Mucosa of stomach (tissue), 1 donor: Measurements from ENCODE around the gene TESK2.
"Not testable (repeated sequence)": the region's sequence is repeated elsewhere in the genome, so short reads cannot be mapped to it uniquely, and the experiment has no call there.

Source experiments
- H3K27me3 ChIP-seq: one replicate; pipeline ENCODE4 v1.7.0; 2013; ENCODE audit warnings: mild to moderate bottlenecking, low read length; ENCODE audit not compliant: control insufficient read depth, insufficient read depth
- H3K36me3 ChIP-seq: one replicate; pipeline ENCODE4 v1.7.0; 2013; ENCODE audit warnings: low read length; ENCODE audit not compliant: control insufficient read depth, insufficient read depth
- H3K4me1 ChIP-seq: one replicate; pipeline ENCODE4 v1.7.0; 2013; ENCODE audit warnings: mild to moderate bottlenecking, low read length; ENCODE audit not compliant: control insufficient read depth, insufficient read depth
- H3K4me3 ChIP-seq: one replicate; pipeline ENCODE4 v1.7.0; 2013; ENCODE audit warnings: low read length
- H3K9ac ChIP-seq: one replicate; pipeline ENCODE4 v1.7.0; 2013; ENCODE audit warnings: mild to moderate bottlenecking, low read length, moderate library complexity
- H3K9me3 ChIP-seq: one replicate; pipeline ENCODE4 v1.7.0; 2013; ENCODE audit warnings: mild to moderate bottlenecking, low read length, moderate library complexity; ENCODE audit not compliant: control insufficient read depth
- donor health status: Pancreatic carcinoma.

Gene TESK2

DNA sequence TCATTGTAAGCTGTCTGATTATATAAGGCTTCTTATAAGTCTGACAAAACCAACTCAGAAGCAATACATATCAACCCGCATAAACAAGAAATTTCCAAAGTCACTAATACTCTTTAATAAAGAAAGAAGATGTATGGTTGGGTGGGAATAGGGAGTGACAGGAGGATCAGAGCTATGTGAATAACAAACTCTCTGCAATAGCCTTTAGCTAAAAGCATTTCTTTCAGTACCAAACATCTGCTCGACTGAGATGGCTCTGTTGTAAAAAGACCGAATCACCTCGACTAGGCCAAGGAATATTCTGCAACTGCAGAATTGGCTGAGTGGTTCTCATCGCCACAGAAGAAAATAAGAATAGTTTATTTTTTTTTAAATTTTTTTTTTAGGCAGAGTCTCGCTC, 111.4 kb downstream of the TESK2 start:
- no peak overlapping the region for H3K9ac ChIP-seq
- no peaks in the 10 kb centered on the region for H3K4me1 ChIP-seq
- no peaks in the 10 kb centered on the region for H3K36me3 ChIP-seq
- no peak overlapping the region for H3K4me3 ChIP-seq
- no peaks in the 10 kb centered on the region for H3K9me3 ChIP-seq
- H3K27me3 ChIP-seq: no peaks in the 10 kb centered on the region

DNA sequence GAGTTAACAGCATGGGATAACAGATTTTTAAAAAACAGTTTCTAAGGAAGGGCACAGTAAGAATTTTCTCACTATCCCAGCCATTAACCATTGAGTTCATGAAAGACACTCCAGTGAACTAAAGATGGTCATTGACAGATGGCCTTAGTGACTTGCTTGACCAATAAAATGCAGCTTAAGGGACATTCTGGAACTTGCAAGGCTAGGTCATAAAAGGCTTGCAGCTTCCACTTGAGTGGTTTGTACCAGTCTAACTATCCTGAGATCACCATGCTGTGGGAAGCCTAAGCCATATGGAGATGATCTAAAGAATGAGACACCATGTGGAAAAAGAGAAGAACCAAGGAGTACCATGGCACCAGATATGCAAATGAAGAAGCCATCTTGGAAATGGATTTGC, 112.8 kb downstream of the TESK2 start:
- Histone ChIP-seq H3K27me3 (no peaks in the 10 kb centered on the region), H3K4me1 (no peaks in the 10 kb centered on the region), H3K9ac (no peak overlapping the region), H3K36me3 (no peaks in the 10 kb centered on the region), H3K9me3 (no peaks in the 10 kb centered on the region), H3K4me3 (no peak overlapping the region)

DNA sequence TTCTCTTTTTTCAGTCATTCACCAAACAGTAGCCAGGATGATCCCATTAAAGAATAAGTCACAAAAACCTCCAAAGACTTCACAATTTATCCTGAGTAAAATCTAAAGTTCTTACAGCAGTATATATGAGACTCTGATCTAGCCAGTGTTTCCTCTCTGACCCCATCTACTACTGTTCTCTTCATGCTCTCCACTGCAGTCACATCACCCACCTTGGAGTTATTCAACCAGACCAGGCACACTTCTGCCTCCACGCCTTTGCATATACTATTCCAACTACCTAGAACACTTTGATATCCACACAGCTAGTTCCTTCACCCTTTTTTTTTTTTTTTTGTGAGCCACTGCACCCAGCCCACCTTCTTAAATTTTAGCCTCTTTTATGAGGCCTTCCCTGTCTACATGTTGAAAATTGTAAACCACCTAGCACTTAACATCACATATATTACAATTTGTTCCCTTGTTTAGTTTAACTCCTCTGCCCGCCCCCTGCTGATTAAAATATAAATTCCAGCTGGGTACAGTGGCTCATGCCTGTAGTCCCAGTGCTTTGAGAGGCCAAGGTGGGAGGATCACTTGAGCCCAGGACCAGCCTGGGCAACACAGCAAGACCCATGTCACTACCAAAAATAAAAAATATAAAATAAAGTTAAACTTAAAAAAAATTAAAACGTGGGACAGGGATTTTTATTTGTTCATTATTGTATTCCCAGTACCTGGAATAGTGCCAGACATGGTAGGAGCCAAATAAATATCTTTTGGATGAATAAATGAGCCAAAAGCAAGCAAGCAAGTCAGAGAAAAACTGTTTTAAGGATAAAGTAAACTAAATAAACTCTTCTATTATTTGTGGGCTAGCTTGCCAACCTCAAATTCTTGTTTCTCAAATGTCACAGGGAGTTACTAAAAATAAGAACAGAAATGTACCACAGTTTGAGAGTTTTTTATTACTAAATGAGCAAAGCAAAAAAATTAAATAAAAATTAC, 115.6 kb downstream of the TESK2 start:
- no peaks in the 10 kb centered on the region for H3K4me1 ChIP-seq
- H3K36me3 ChIP-seq: no peaks in the 10 kb centered on the region
- H3K9ac ChIP-seq: no peak overlapping the region
- H3K9me3 ChIP-seq: no peaks in the 10 kb centered on the region
- no peak overlapping the region for H3K4me3 ChIP-seq
- H3K27me3 ChIP-seq: no peaks in the 10 kb centered on the region

DNA sequence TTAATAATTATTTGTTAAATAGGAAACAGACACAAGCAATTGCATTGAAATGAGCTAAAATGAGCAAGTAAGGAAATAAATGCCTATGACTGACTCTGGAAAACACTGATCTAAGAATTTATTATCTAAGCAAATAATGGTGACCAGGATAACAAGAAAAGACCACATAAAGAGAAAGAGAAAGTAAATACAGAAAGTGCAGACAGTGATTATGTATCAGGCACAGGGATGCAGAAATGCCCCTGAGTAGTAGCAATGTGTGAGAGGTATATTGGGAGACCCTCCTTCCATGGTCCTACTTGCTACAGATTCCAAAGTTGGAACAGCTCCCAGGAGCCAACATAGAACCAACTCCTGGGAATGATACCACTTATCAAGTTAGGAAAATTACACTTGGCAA, 117.4 kb downstream of the TESK2 start:
- Histone ChIP-seq H3K36me3 (no peaks in the 10 kb centered on the region), H3K4me3 (no peak overlapping the region), H3K4me1 (no peaks in the 10 kb centered on the region), H3K27me3 (no peaks in the 10 kb centered on the region), H3K9ac (no peak overlapping the region), H3K9me3 (no peaks in the 10 kb centered on the region)

DNA sequence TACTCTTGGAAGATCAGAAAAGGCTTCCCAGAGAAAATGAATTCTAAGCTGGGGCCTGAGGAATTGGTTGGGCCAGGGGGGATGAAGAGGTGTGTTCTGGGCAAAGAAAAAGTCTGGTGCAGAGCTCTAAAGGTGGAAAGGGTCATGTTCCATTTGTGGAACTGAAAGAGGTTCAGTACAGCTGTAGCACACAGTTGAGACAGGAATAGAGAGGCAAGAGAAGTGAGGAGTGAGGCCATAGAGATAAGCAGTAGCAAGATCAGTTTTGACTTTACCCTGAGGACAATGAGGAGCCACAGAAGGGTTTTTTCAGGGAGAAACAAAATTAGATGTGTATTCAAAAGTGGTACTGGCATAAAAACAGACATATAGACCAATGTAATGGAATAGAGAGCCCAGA, 120.4 kb downstream of the TESK2 start:
- no peak overlapping the region for H3K9ac ChIP-seq
- no peaks in the 10 kb centered on the region for H3K9me3 ChIP-seq
- H3K27me3 ChIP-seq: no peaks in the 10 kb centered on the region
- H3K36me3 ChIP-seq: no peaks in the 10 kb centered on the region
- no peaks in the 10 kb centered on the region for H3K4me1 ChIP-seq
- H3K4me3 ChIP-seq: no peak overlapping the region

DNA sequence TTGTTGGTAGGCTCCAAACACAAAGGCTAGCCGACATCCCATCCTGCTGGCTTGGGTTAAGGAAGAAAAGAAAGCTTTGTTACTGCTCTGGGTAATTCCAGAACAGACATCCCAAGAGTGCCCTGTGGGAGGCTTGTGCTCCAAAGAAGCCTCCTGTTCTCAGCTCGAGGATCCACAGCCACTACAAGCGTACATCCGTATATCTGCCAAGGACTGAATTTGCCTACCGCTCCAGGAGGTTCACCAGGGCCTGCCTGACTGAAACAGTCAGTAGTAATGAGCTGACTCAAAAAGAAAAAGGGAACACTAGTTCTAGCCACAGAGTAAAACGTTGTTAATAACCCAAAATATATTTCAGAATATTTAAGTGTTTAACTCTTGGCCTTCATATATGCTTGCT, 125.9 kb downstream of the TESK2 start:
- Histone ChIP-seq H3K4me1 (no peaks in the 10 kb centered on the region), H3K9ac (no peak overlapping the region), H3K27me3 (no peaks in the 10 kb centered on the region), H3K4me3 (no peak overlapping the region), H3K36me3 (no peaks in the 10 kb centered on the region), H3K9me3 (no peaks in the 10 kb centered on the region)

DNA sequence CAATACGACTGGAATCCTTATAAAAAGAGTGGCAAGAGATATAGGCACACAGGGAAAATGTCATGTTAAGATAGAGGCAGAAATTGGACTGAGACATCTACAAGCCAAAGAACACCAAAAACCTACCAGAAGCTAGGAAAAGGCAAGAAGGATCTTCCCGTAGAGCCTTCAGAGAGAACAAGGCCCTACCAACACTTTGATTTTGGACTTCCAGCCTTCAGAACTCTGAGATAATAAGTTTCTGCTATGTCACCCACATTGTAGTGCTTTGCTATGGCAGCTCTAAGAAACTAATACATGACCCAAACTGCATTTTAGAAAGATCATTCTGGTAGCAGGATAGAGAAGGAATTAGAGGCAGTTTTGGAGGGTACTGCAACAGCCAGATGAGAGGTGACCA, 126.7 kb downstream of the TESK2 start:
- Histone ChIP-seq H3K4me1 (no peaks in the 10 kb centered on the region), H3K9me3 (no peaks in the 10 kb centered on the region), H3K4me3 (no peak overlapping the region), H3K36me3 (no peaks in the 10 kb centered on the region), H3K9ac (no peak overlapping the region), H3K27me3 (no peaks in the 10 kb centered on the region)

DNA sequence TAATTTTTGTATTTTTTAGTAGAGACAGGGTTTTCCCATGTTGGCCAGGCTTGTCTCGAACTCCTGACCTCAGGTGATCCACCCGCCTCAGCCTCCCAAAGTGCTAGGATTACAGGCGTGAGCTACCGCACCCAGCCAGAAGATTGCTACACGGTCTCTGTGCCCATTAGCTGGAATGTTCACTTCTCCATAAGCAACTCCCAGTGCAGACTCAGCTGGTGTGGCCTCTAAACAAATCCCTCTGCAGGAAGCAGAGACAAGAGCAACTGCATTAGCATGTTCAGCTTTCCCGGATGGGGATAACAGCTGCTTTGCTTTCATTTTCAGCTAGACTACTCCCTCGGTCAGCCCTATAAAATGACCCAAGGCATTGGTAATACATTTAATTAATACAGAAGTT, 130.0 kb downstream of the TESK2 start:
- H3K9me3 ChIP-seq, H3K4me3 ChIP-seq, H3K36me3 ChIP-seq, H3K9ac ChIP-seq, H3K4me1 ChIP-seq, H3K27me3 ChIP-seq: not testable (repeated sequence)

DNA sequence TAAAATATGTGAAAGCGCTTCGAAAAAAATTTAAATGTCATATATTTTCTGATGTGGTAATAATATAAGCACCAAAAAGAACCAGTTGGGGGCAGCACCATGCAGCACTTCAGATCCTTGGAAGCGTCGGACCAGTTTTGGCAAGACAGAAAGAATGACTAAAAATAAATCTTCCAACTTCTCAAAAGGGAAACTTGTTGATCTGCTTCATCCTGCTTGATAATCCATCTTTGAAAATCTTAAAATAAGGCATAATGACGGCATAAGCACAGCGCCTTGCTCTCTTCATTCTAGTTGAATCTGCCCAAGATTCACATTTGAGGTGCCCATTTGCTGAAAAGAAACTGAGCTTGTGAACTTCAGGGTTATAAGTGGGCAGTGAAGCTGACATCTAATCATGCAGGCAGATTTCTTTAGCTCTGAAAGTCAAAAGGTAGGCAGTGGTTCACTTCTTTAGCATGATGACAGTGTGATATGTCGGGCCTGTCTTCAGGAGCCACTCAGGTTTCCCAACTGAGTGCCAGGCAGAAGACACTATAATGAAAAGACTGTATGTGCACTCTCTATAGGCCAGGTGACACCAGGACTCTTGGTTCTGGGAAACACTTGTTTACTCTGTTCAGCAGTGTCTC, 131.0 kb downstream of the TESK2 start:
- H3K9me3 ChIP-seq: no peaks in the 10 kb centered on the region
- no peak overlapping the region for H3K9ac ChIP-seq
- no peaks in the 10 kb centered on the region for H3K36me3 ChIP-seq
- H3K27me3 ChIP-seq: no peaks in the 10 kb centered on the region
- no peaks in the 10 kb centered on the region for H3K4me1 ChIP-seq
- H3K4me3 ChIP-seq: no peak overlapping the region

DNA sequence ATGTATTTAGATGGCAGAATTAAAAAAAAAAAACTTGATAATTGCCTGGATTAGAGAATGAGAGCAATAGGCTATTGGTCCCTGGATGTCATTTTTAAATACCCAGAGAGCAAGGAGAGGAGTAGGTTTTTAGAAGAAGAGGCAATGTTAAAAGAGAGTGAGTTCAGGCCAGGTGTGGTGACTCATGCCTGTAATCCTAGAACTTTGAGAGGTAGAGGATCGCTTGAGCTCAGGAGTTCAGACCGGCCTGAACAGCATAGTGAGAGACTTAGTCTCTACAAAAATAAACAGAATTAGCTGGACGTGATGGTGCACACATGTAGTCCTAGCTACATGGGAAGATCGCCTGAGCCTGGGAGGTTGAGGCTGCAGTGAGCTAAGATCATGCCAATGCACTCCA, 134.8 kb downstream of the TESK2 start:
- no peaks in the 10 kb centered on the region for H3K27me3 ChIP-seq
- no peaks in the 10 kb centered on the region for H3K9me3 ChIP-seq
- H3K9ac ChIP-seq: no peak overlapping the region
- no peaks in the 10 kb centered on the region for H3K4me1 ChIP-seq
- H3K36me3 ChIP-seq: no peaks in the 10 kb centered on the region
- no peak overlapping the region for H3K4me3 ChIP-seq

DNA sequence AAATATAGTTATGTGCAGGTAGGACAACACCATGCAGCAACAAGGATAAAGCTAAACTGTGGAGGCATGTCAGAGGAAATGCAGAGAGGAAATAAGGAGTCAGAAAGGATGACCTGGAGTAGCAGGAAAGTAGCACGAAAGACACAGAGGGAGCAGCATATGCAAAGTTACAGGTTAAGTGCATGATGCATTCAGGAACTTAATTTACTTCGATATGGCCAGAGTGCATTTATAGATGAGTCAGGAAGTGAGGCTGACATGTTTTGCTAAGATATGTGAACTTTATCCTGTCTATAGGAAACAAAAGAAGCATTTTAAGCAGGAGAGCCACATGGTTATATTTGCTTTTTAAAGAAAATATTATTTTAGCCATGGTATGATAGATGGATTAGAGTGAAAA, 135.3 kb downstream of the TESK2 start:
- no peaks in the 10 kb centered on the region for H3K4me1 ChIP-seq
- no peaks in the 10 kb centered on the region for H3K36me3 ChIP-seq
- H3K9ac ChIP-seq: no peak overlapping the region
- H3K4me3 ChIP-seq: no peak overlapping the region
- H3K27me3 ChIP-seq: no peaks in the 10 kb centered on the region
- H3K9me3 ChIP-seq: no peaks in the 10 kb centered on the region

DNA sequence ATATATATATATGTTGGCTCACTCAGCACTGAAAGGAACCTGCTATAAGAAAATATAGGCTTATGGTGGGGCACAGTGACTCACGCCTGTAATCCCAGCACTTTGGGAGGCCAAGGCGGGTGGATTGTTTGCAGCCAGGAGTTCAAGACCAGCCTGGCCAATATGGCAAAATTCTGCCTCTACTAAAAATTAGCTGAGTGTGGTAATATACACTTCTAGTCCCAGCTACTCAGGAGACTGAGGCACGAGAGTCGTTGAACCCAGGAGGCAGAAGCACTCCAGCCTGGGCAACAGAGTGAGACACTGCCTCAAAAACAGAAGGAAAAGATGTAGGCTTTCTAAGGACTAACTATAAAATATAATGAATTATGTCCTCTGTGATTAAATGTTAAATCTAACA, 136.1 kb downstream of the TESK2 start:
- Histone ChIP-seq H3K9ac (no peak overlapping the region), H3K27me3 (no peaks in the 10 kb centered on the region), H3K4me3 (no peak overlapping the region), H3K4me1 (no peaks in the 10 kb centered on the region), H3K9me3 (no peaks in the 10 kb centered on the region), H3K36me3 (no peaks in the 10 kb centered on the region)
